SU-DHL-6 (cell line): ENCODE results near the gene ZNF213.
"Not testable (repeated sequence)": the region's sequence is repeated elsewhere in the genome, so short reads cannot be mapped to it uniquely, and the experiment has no call there.

Experiments used
- H2AFZ ChIP-seq: fragments of 200-600 bp; sonication (generic); 2 replicates; pipeline ENCODE4 v1.6.1; 2014; ENCODE audit warnings: low read depth, mild to moderate bottlenecking, moderate library complexity, mixed read lengths, antibody characterized with exemption, low read length; ENCODE audit not compliant: severe bottlenecking
- H3F3A ChIP-seq: fragments of 200-600 bp; shearing (Covaris generic); 2 replicates; pipeline ENCODE4 v1.6.0; 2016; ENCODE audit warnings: antibody characterized with exemption, mild to moderate bottlenecking; ENCODE audit not compliant: insufficient read depth
- H3K27ac ChIP-seq: fragments of 200-600 bp; sonication (generic); 2 replicates; pipeline ENCODE4 v1.5.1; 2016; ENCODE audit warnings: low read depth, mild to moderate bottlenecking, low read length, moderate library complexity, mixed read lengths
- H3K27me3 ChIP-seq: fragments of 200-600 bp; sonication (generic), shearing (Covaris generic); 2 replicates; pipeline ENCODE4 v1.6.0; 2014; ENCODE audit warnings: mild to moderate bottlenecking, low read length
- H3K36me3 ChIP-seq: fragments of 200-600 bp; sonication (generic); 2 replicates; pipeline ENCODE4 v1.6.1; 2014; ENCODE audit warnings: mild to moderate bottlenecking, low read length, mixed read lengths
- H3K4me2 ChIP-seq: fragments of 300-600, 200-600 bp; shearing (Covaris generic), sonication (generic); 2 replicates; pipeline ENCODE4 v1.6.0; 2014; ENCODE audit warnings: low read length, low read depth, mild to moderate bottlenecking; ENCODE audit not compliant: poor library complexity, severe bottlenecking
- H3K4me3 ChIP-seq: fragments of 200-600 bp; sonication (generic); 2 replicates; pipeline ENCODE4 v1.5.1; 2014; ENCODE audit warnings: antibody characterized with exemption, low read length, mild to moderate bottlenecking, mixed read lengths; ENCODE audit not compliant: insufficient read depth, poor library complexity, severe bottlenecking
- H3K79me2 ChIP-seq: fragments of 200-600 bp; sonication (generic); 2 replicates; pipeline ENCODE4 v1.6.1; 2014; ENCODE audit warnings: mild to moderate bottlenecking, low read length, moderate library complexity; ENCODE audit not compliant: insufficient read depth
- H3K9ac ChIP-seq: fragments of 200-600 bp; sonication (generic); 2 replicates; pipeline ENCODE4 v1.7.0; 2014; ENCODE audit warnings: mild to moderate bottlenecking, low read length
- H3K9me2 ChIP-seq: fragments of 200-600 bp; sonication (generic); replicated peaks from 2 replicates; pipeline ENCODE4 v1.6.1; 2014; ENCODE audit warnings: low read length; ENCODE audit not compliant: insufficient read depth
- H3K9me3 ChIP-seq: fragments of 200-600 bp; sonication (generic); 2 replicates; pipeline ENCODE4 v1.6.1; 2014; ENCODE audit warnings: low read length, mixed read lengths; ENCODE audit not compliant: insufficient read depth
- H4K20me1 ChIP-seq: fragments of 200-600 bp; sonication (generic); 2 replicates; pipeline ENCODE4 v1.6.1; 2014; ENCODE audit warnings: low read depth, mild to moderate bottlenecking, antibody characterized with exemption, low read length, moderate library complexity, mixed read lengths
- CTCF ChIP-seq: fragments of 200-600 bp; sonication (generic); IDR thresholded peaks from one replicate; pipeline ENCODE4 v1.5.1; 2017; ENCODE audit warnings: antibody characterized with exemption, mild to moderate bottlenecking, low read length, moderate library complexity; ENCODE audit not compliant: insufficient read depth, poor library complexity, severe bottlenecking
- EZH2phosphoT487 ChIP-seq: fragments of 200-600 bp; sonication (generic), shearing (Covaris generic); conservative IDR thresholded peaks from 2 replicates; pipeline ENCODE4 v1.6.1; 2018; ENCODE audit warnings: mild to moderate bottlenecking, antibody characterized with exemption, low read length, moderate library complexity, mixed read lengths

The ZNF213 gene

DNA sequence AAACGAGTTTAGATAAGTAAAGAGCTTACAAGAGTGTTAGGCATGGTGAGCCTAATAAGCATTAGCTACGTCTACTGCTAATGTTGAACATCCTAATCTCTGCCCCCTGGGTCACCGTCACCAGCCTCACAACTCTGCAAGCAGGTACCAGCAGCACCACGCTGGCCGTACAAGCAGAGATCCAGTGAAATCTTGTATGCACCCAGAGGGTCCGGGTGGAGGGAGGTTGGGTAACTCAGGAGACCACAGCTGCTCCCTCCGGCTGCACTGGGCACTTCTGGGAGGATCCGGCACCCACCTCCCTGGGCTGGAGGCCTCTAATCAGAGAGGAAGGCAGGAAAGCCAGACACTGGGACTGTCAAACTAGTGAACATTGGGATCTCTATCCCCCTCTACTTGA is 44.8 kb downstream of the ZNF213 start:
- no peaks in the 10 kb centered on the region for H3F3A ChIP-seq
- no peaks in the 10 kb centered on the region for H3K27me3 ChIP-seq
- H3K9me2 ChIP-seq, result no peaks in the 10 kb centered on the region
- H3K36me3 ChIP-seq, result no peaks in the 10 kb centered on the region
- no peaks in the 10 kb centered on the region for H3K9me3 ChIP-seq
- H3K9ac ChIP-seq, result no peak overlapping the region
- H3K4me2 ChIP-seq, result no peak overlapping the region
- no peaks in the 10 kb centered on the region for H3K79me2 ChIP-seq
- H4K20me1 ChIP-seq, result no peaks in the 10 kb centered on the region
- no peak overlapping the region for H2AFZ ChIP-seq
- TF ChIP-seq CTCF (no peak), EZH2phosphoT487 (no peak)
- no peak overlapping the region for H3K4me3 ChIP-seq
- H3K27ac ChIP-seq, result no peak overlapping the region

DNA sequence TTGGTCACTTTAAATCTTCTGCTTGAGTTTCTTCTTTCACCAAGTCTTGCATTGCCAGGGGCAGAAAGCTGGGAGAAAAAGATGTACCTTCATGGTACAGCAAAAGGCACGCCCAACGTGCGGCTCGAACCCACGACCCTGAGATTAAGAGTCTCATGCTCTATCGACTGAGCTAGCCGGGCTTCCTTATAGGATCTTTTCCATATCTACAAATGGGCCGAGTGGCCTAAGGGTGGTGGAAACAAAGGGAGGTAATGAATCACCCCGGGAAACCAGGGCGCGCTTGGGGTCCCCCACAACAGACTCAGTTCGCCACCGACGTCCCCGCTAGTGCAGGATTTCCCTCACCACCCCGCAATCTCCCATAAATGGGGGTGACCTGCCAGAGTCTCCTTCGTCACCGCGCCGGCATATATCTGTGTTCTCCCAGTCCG is 45.6 kb downstream of the ZNF213 start:
- Histone ChIP-seq H3K36me3 (no peaks in the 10 kb centered on the region), H3K27me3 (no peaks in the 10 kb centered on the region), H3K79me2 (no peaks in the 10 kb centered on the region), H3K27ac (no peak overlapping the region), H3K9me3 (no peaks in the 10 kb centered on the region), H4K20me1 (no peaks in the 10 kb centered on the region), H3F3A (no peaks in the 10 kb centered on the region), H3K9ac (no peak overlapping the region), H3K4me2 (no peak overlapping the region), H2AFZ (no peak overlapping the region), H3K4me3 (no peak overlapping the region), H3K9me2 (no peaks in the 10 kb centered on the region)
- TF ChIP-seq EZH2phosphoT487 (no peak), CTCF (no peak)

DNA sequence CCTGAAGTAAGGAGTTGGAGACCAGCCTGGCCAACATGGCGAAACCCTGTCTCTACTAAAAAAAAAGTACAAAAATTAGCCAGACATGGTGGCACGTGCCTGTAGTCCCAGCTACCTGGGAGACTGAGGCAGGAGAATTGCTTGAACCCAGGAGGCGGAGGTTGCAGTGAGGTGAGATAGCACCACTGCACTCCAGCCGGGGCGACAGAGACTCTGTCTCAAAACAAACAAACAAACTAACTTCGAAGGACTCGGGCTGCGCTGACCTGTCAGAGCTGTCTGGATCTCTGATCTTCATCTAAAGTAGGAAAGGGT is 47.4 kb downstream of the ZNF213 start:
- H3K4me2 ChIP-seq, H4K20me1 ChIP-seq, H2AFZ ChIP-seq, H3K9me2 ChIP-seq, H3K36me3 ChIP-seq, H3K27me3 ChIP-seq, H3K9ac ChIP-seq, H3F3A ChIP-seq, H3K9me3 ChIP-seq, H3K4me3 ChIP-seq, H3K27ac ChIP-seq, H3K79me2 ChIP-seq: not testable (repeated sequence)

- Histone ChIP-seq H3K9me3 (no peaks in the 10 kb centered on the region), H3K27me3 (no peaks in the 10 kb centered on the region), H2AFZ (no peak overlapping the region), H4K20me1 (no peaks in the 10 kb centered on the region), H3K27ac (no peak overlapping the region), H3K36me3 (no peaks in the 10 kb centered on the region), H3F3A (no peaks in the 10 kb centered on the region), H3K4me2 (no peak overlapping the region), H3K9me2 (no peaks in the 10 kb centered on the region), H3K4me3 (no peak overlapping the region), H3K9ac (no peak overlapping the region), H3K79me2 (no peaks in the 10 kb centered on the region)
- TF ChIP-seq CTCF, result no peak
- TF ChIP-seq EZH2phosphoT487, result no peak
Measured at GRCh38 chr16:3182608-3183444, 48.0 kb downstream of the ZNF213 start.
